Colonic mucosa (tissue), 4 donors: ENCODE data around the gene TNPO1. TPM values are rescaled to one million over a fixed set of nuclear protein-coding genes. Genes with fewer than 3 reads are reported as not detected.

Experiments used
- DNase-seq: peaks from one replicate; pipeline ENCODE4 v3.0.0-alpha.2; 2020
- H3K27ac ChIP-seq: fragments of 200-600 bp; one replicate; pipeline ENCODE4 v1.8.0; 2021
- H3K27me3 ChIP-seq: fragments of 200-600 bp; one replicate; pipeline ENCODE4 v1.8.0; 2021
- H3K36me3 ChIP-seq: fragments of 200-600 bp; one replicate; pipeline ENCODE4 v1.8.0; 2021
- H3K4me1 ChIP-seq: fragments of 200-600 bp; one replicate; pipeline ENCODE4 v1.8.0; 2021; ENCODE audit warnings: mild to moderate bottlenecking
- H3K4me3 ChIP-seq: fragments of 200-600 bp; one replicate; pipeline ENCODE4 v1.8.0; 2021
- H3K9ac ChIP-seq, 2 donors: one replicate each; pipeline ENCODE4 v1.7.0; 2013; ENCODE audit warnings: control low read depth in 2 of 2, low read depth in 2 of 2, low read length in 2 of 2
- H3K9me3 ChIP-seq: fragments of 200-600 bp; one replicate; pipeline ENCODE4 v1.8.0; 2021
- CTCF ChIP-seq: fragments of 200-600 bp; IDR thresholded peaks from one replicate; pipeline ENCODE4 v1.8.0; 2022; ENCODE audit warnings: antibody characterized with exemption, mild to moderate bottlenecking
- intact Hi-C: fragments of 100-400 bp; cut with DNase I; formaldehyde crosslinking; loops from one replicate; pipeline ENCODE4 v1.14.1; 2022
- total RNA-seq, 2 donors: library from RNA; stranded (reverse); fragmentation: NEBNext Ultra II Directional in 1 of 2; extraction: Animal tissue kit (Norgen Biotek cat#: 25700) in 1 of 2; gene quantifications; one replicate each; pipeline ENCODE4 v1.2.1, GENCODE V29; 2021
- donor health status: healthy.
- donor health status: DM: no; HTN: no; CAD: no.
- donor health status: DM: no; HTN: no; CAD: no.

Gene TNPO1
- total RNA-seq, 2 donors from 2014 or later, result 78.0 to 89.9 TPM

GRCh38 chr5:72846483-72846882 lies 30.0 kb downstream of the TNPO1 start:
- TF ChIP-seq CTCF, result no peak
- H3K9ac ChIP-seq, result no peak overlapping the region
- no peaks in the 10 kb centered on the region for H3K36me3 ChIP-seq
- intact Hi-C loops, result no loop called here
- no peak overlapping the region for H3K4me3 ChIP-seq
- H3K27me3 ChIP-seq, result no peaks in the 10 kb centered on the region
- H3K27ac ChIP-seq, result no peak overlapping the region
- peaks cover 11% of the 10 kb centered on the region for H3K4me1 ChIP-seq
- no peak for DNase-seq
- no peaks in the 10 kb centered on the region for H3K9me3 ChIP-seq

- peak overlapping the region; percentile 76 for H3K4me3 ChIP-seq
- intact Hi-C loops, result no loop called here
- H3K36me3 ChIP-seq, result no peaks in the 10 kb centered on the region
- H3K9ac ChIP-seq, result peak overlapping the region in 1 of 2 donors; percentile 27
- H3K27me3 ChIP-seq, result no peaks in the 10 kb centered on the region
- H3K9me3 ChIP-seq, result no peaks in the 10 kb centered on the region
- peaks cover 11% of the 10 kb centered on the region for H3K4me1 ChIP-seq
- peak overlapping the region; percentile 92 for H3K27ac ChIP-seq
- DNase-seq, result no peak
- TF ChIP-seq CTCF, result no peak
Observed at GRCh38 chr5:72847439-72847838, 31.0 kb downstream of the TNPO1 start.

- Histone ChIP-seq H3K4me1 (peaks cover 11% of the 10 kb centered on the region), H3K27ac (peak overlapping the region; percentile 92), H3K36me3 (no peaks in the 10 kb centered on the region), H3K9me3 (no peaks in the 10 kb centered on the region), H3K9ac (peak overlapping the region; percentile 83 to 85), H3K27me3 (no peaks in the 10 kb centered on the region), H3K4me3 (peak overlapping the region; percentile 76)
- no peak for TF ChIP-seq CTCF
- intact Hi-C loops, result no loop called here
- peak; percentile 95 for DNase-seq
Observed at GRCh38 chr5:72847989-72848473, 31.6 kb downstream of the TNPO1 start.

- no peak for TF ChIP-seq CTCF
- intact Hi-C loops, result no loop called here
- H3K9me3 ChIP-seq, result no peaks in the 10 kb centered on the region
- no peaks in the 10 kb centered on the region for H3K36me3 ChIP-seq
- H3K9ac ChIP-seq, result peak overlapping the region; percentile 83 to 85
- H3K4me3 ChIP-seq, result peak overlapping the region; percentile 76
- peak; percentile 66 for DNase-seq
- peaks cover 11% of the 10 kb centered on the region for H3K4me1 ChIP-seq
- H3K27ac ChIP-seq, result peak overlapping the region; percentile 92
- H3K27me3 ChIP-seq, result no peaks in the 10 kb centered on the region
Observed at GRCh38 chr5:72848474-72849428, 32.3 kb downstream of the TNPO1 start.

- no peaks in the 10 kb centered on the region for H3K27me3 ChIP-seq
- DNase-seq, result no peak
- H3K9ac ChIP-seq, result peak overlapping the region in 1 of 2 donors; percentile 79
- peaks cover 11% of the 10 kb centered on the region for H3K4me1 ChIP-seq
- H3K9me3 ChIP-seq, result no peaks in the 10 kb centered on the region
- no peak for TF ChIP-seq CTCF
- H3K27ac ChIP-seq, result no peak overlapping the region
- no peaks in the 10 kb centered on the region for H3K36me3 ChIP-seq
- intact Hi-C loops, result no loop called here
- peak overlapping the region; percentile 76 for H3K4me3 ChIP-seq
Observed at GRCh38 chr5:72849546-72849945, 33.1 kb downstream of the TNPO1 start.
